CD14-positive monocyte (primary cell): ENCODE measurements around the gene SLC39A7. TPM values are rescaled to one million over a fixed set of nuclear protein-coding genes. Genes with fewer than 3 reads are reported as not detected.

ENCODE experiments used
- DNase-seq, 3 donors: peaks; one replicate each; pipeline ENCODE4 v3.0.0-alpha.2; 2011 to 2022
- H2AFZ ChIP-seq: 2 replicates; pipeline ENCODE4 v1.6.0; 2012; ENCODE audit warnings: mild to moderate bottlenecking, low read depth, low read length, inconsistent platforms; ENCODE audit not compliant: insufficient read depth, poor library complexity, severe bottlenecking
- H3K27ac ChIP-seq, 2 donors: 1 replicate in 1 of 2; 2 replicates in 1 of 2; pipeline ENCODE4 v1.5.1; 2012 to 2013; ENCODE audit warnings: low read length in 2 of 2, control low read depth in 1 of 2, inconsistent platforms in 1 of 2, low read depth in 1 of 2, mild to moderate bottlenecking in 1 of 2
- H3K27me3 ChIP-seq, 2 donors: one replicate each; pipeline versions ENCODE4 v1.6.0 to v1.6.1; 2011 to 2013; ENCODE audit warnings: low read length in 2 of 2; ENCODE audit not compliant: control insufficient read depth in 2 of 2, insufficient read depth in 2 of 2
- H3K36me3 ChIP-seq, 2 donors: replicated peaks in 1 of 2; 1 replicate in 1 of 2; 2 replicates in 1 of 2; pipeline versions ENCODE4 v1.5.1 to v1.6.1; 2012 to 2013; ENCODE audit warnings: low read length in 2 of 2, control low read depth in 1 of 2, inconsistent platforms in 1 of 2, mild to moderate bottlenecking in 1 of 2; ENCODE audit not compliant: insufficient read depth in 2 of 2, control insufficient read depth in 1 of 2
- H3K4me1 ChIP-seq, 2 donors: 1 replicate in 1 of 2; 2 replicates in 1 of 2; pipeline versions ENCODE4 v1.5.1 to v1.6.1; 2012 to 2013; ENCODE audit warnings: low read length in 2 of 2, control low read depth in 1 of 2, inconsistent platforms in 1 of 2, mild to moderate bottlenecking in 1 of 2, moderate library complexity in 1 of 2; ENCODE audit not compliant: insufficient read depth in 2 of 2, control insufficient read depth in 1 of 2
- H3K4me2 ChIP-seq: replicated peaks from 2 replicates; pipeline ENCODE3; 2012; ENCODE audit warnings: low read length, moderate library complexity, mild to moderate bottlenecking; ENCODE audit not compliant: poor library complexity, severe bottlenecking; ENCODE audit errors: extremely low read depth
- H3K4me3 ChIP-seq, 3 experiments: fragments of 200-600 bp in 1 of 3; sonication (generic) in 1 of 3; replicated peaks in 1 of 3; 1 replicate in 2 of 3; 2 replicates in 1 of 3; pipeline ENCODE4 v1.5.1; 2011 to 2013; ENCODE audit warnings: low read length in 3 of 3, mild to moderate bottlenecking in 3 of 3, control low read depth in 2 of 3, low read depth in 2 of 3, inconsistent platforms in 1 of 3, moderate library complexity in 1 of 3
- H3K79me2 ChIP-seq: 2 replicates; pipeline ENCODE4 v1.6.0; 2012; ENCODE audit warnings: mild to moderate bottlenecking, control low read depth, inconsistent platforms, low read length, moderate library complexity; ENCODE audit not compliant: insufficient read depth
- H3K9ac ChIP-seq: 2 replicates; pipeline ENCODE4 v1.6.0; 2017; ENCODE audit warnings: low read length, mild to moderate bottlenecking; ENCODE audit not compliant: insufficient read depth, poor library complexity, severe bottlenecking
- H3K9me3 ChIP-seq, 2 donors: replicated peaks in 1 of 2; 1 replicate in 1 of 2; 2 replicates in 1 of 2; pipeline versions ENCODE4 v1.5.1 to v1.6.1; 2012 to 2013; ENCODE audit warnings: low read length in 2 of 2, control low read depth in 1 of 2; ENCODE audit not compliant: control insufficient read depth in 1 of 2, insufficient read depth in 1 of 2
- H4K20me1 ChIP-seq: 2 replicates; pipeline ENCODE4 v1.6.0; 2012; ENCODE audit warnings: mild to moderate bottlenecking, low read length, control low read depth, moderate library complexity; ENCODE audit not compliant: insufficient read depth
- H3K27ac Mint-ChIP-seq, 7 donors: one replicate each; pipeline ENCODE4 v1.8.0; 2020; ENCODE audit warnings: mild to moderate bottlenecking in 7 of 7, mixed read lengths in 7 of 7, moderate library complexity in 6 of 7, inconsistent platforms in 2 of 7
- H3K27me3 Mint-ChIP-seq, 3 donors: one replicate each; pipeline ENCODE4 v1.8.0; 2021 to 2022; ENCODE audit warnings: low read depth in 3 of 3, mild to moderate bottlenecking in 3 of 3, mixed read lengths in 3 of 3, moderate library complexity in 3 of 3, inconsistent platforms in 1 of 3
- H3K36me3 Mint-ChIP-seq, 2 donors: one replicate each; pipeline ENCODE4 v1.8.0; 2020; ENCODE audit warnings: mixed read lengths in 2 of 2, inconsistent platforms in 1 of 2, mild to moderate bottlenecking in 1 of 2
- H3K4me1 Mint-ChIP-seq: one replicate; pipeline ENCODE4 v1.8.0; 2020; ENCODE audit warnings: mild to moderate bottlenecking, mixed read lengths
- H3K4me3 Mint-ChIP-seq, 2 donors: one replicate each; pipeline ENCODE4 v1.8.0; 2020; ENCODE audit warnings: mild to moderate bottlenecking in 2 of 2, mixed read lengths in 2 of 2, moderate library complexity in 1 of 2
- H3K9me3 Mint-ChIP-seq, 7 donors: one replicate each; pipeline ENCODE4 v1.8.0; 2020 to 2022; ENCODE audit warnings: mixed read lengths in 7 of 7, mild to moderate bottlenecking in 6 of 7, moderate library complexity in 6 of 7, inconsistent platforms in 2 of 7
- WGBS: methylation state at CpG from one replicate; pipeline ENCODE4 v1.1.5; 2013; ENCODE audit warnings: missing lambda C conversion rate; ENCODE audit not compliant: insufficient coverage; 5-methylcytosine and 5-hydroxymethylcytosine counted together
- intact Hi-C, 2 donors: fragments of 100-400 bp; cut with micrococcal nuclease; formaldehyde crosslinking; loops; one replicate each; pipeline versions ENCODE4 v1.15.0 to v1.15.1; 2023
- polyA plus RNA-seq, 3 donors: library from polyadenylated mRNA; depleted of rRNA in 1 of 3; unstranded in 2 of 3; stranded (reverse) in 1 of 3; fragments of 300-500 nt in 2 of 3; fragments of >200 nt in 1 of 3; fragmentation: Illumina TruSeq in 2 of 3; gene quantifications; 1 replicate in 2 of 3; 2 replicates in 1 of 3; pipeline ENCODE4 v1.2.3, GENCODE V29; 2012 to 2021
- TF ChIP-seq, protein P1 (sequence below): fragments of 200-600 bp; IDR thresholded peaks from one replicate; pipeline ENCODE4 v1.8.0; 2022; ENCODE audit warnings: antibody characterized with exemption, mild to moderate bottlenecking

SLC39A7 gene
- polyA plus RNA-seq, 3 donors = 14.5 to 32.7 (median 17.7) TPM

DNA sequence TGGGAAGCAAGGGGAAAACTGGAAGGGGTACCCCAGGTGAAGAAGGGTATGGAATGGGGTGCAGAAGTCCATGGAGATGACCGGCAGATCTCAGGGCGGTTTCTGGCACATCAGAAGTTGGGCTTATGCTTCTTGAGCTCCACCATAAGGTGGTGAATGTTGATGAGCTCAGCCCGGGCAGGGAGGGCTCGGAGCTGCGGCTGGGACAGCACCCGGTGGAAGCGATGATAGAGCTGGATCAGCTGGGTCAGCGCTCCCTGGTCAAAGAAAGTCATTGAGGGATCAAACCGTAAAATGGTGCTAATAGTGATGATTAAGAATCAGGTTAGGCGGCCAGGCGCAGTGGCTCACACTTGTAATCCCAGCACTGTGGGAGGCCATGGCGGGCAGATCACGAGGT is 50.1 kb downstream of the SLC39A7 start:
- peak overlapping the region in 1 of 2 donors; percentile 92 for H3K27ac ChIP-seq
- H3K4me2 ChIP-seq = no peak overlapping the region
- Mint-ChIP-seq H3K4me3 (no peak overlapping the region), H3K27me3 (peaks cover 7 to 9% (median 7%) of the 10 kb centered on the region in 3 donors), H3K4me1 (peaks cover 32% of the 10 kb centered on the region), H3K9me3 (no peaks in the 10 kb centered on the region), H3K27ac (peak overlapping the region in 4 of 7 donors; percentile 91 to 96 (median 94)), H3K36me3 (peaks cover 20 to 25% of the 10 kb centered on the region in 2 donors)
- peaks cover 24 to 29% of the 10 kb centered on the region in 2 donors for H3K4me1 ChIP-seq
- peaks cover 13 to 21% of the 10 kb centered on the region in 2 donors for H3K36me3 ChIP-seq
- no peaks in the 10 kb centered on the region for H3K9me3 ChIP-seq
- intact Hi-C loops = no loop called here
- no peak for DNase-seq
- no peaks in the 10 kb centered on the region for H3K27me3 ChIP-seq
- peaks cover 4% of the 10 kb centered on the region for H3K79me2 ChIP-seq
- TF ChIP-seq, protein P1, sequence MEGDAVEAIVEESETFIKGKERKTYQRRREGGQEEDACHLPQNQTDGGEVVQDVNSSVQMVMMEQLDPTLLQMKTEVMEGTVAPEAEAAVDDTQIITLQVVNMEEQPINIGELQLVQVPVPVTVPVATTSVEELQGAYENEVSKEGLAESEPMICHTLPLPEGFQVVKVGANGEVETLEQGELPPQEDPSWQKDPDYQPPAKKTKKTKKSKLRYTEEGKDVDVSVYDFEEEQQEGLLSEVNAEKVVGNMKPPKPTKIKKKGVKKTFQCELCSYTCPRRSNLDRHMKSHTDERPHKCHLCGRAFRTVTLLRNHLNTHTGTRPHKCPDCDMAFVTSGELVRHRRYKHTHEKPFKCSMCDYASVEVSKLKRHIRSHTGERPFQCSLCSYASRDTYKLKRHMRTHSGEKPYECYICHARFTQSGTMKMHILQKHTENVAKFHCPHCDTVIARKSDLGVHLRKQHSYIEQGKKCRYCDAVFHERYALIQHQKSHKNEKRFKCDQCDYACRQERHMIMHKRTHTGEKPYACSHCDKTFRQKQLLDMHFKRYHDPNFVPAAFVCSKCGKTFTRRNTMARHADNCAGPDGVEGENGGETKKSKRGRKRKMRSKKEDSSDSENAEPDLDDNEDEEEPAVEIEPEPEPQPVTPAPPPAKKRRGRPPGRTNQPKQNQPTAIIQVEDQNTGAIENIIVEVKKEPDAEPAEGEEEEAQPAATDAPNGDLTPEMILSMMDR = no peak
- 99% methylated on average over 9 of the region's 13 CpGs for WGBS
- no peak overlapping the region for H2AFZ ChIP-seq
- H3K4me3 ChIP-seq = no peak overlapping the region
- no peak overlapping the region for H3K9ac ChIP-seq
- H4K20me1 ChIP-seq = no peaks in the 10 kb centered on the region

DNA sequence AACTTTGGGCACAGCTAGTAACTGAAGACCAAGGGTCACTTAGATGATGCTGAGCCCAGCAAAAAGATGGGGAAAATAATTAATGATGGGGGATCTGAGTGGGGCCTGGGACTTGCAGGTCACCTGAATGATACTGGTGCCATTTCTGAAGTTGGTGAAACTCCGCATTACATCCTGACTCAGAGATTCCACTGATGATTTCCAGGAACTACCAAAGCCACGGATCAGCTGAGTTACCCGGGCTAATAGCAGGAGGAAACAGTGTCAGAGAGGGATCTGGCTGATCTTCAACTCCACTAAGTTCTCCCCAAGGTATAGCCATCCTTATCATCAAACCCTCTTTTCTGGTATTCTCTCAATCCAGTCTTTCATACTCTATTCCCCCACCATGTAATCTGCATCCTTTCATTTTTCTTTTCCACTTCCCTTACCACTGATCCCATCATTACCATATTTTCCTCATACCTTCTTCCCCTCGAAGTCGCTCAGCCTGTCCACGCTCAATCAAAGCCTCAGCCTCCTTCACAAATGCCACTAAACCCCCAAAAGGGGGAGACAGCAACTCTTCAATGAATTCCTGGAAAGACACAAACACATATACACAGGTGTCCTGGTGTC is 50.8 kb downstream of the SLC39A7 start:
- no peaks in the 10 kb centered on the region for H3K9me3 Mint-ChIP-seq
- no peak overlapping the region for H3K4me2 ChIP-seq
- peaks cover 21 to 28% of the 10 kb centered on the region in 2 donors for H3K36me3 Mint-ChIP-seq
- no peak overlapping the region for H3K27ac ChIP-seq
- no peaks in the 10 kb centered on the region for H4K20me1 ChIP-seq
- no peak overlapping the region for H3K4me3 ChIP-seq
- H3K4me1 Mint-ChIP-seq = peaks cover 32% of the 10 kb centered on the region
- no peak overlapping the region for H3K9ac ChIP-seq
- peak overlapping the region in 1 of 2 donors; percentile 46 for H3K4me3 Mint-ChIP-seq
- WGBS = 87% methylated on average over 6 of the region's 6 CpGs
- H3K79me2 ChIP-seq = peaks cover 4% of the 10 kb centered on the region
- peaks cover 13 to 21% of the 10 kb centered on the region in 2 donors for H3K36me3 ChIP-seq
- H3K9me3 ChIP-seq = no peaks in the 10 kb centered on the region
- TF ChIP-seq, protein P1 = no peak
- intact Hi-C loops = no loop called here
- H2AFZ ChIP-seq = no peak overlapping the region
- H3K4me1 ChIP-seq = peaks cover 24 to 29% of the 10 kb centered on the region in 2 donors
- H3K27me3 ChIP-seq = no peaks in the 10 kb centered on the region
- peak overlapping the region in 2 of 7 donors; percentile 45 to 47 for H3K27ac Mint-ChIP-seq
- H3K27me3 Mint-ChIP-seq = peaks cover 4 to 8% (median 6%) of the 10 kb centered on the region in 3 donors
- DNase-seq = no peak
